GM19328 (cell line): ENCODE results near the gene FBXL19.

Experiments used
- ATAC-seq: cut with Tn5 transposase; IDR thresholded peaks from one replicate; pipeline ENCODE4 v1.9.1; 2021; ENCODE audit warnings: mild to moderate bottlenecking, moderate library complexity; ENCODE audit not compliant: unreplicated experiment

FBXL19 gene

DNA sequence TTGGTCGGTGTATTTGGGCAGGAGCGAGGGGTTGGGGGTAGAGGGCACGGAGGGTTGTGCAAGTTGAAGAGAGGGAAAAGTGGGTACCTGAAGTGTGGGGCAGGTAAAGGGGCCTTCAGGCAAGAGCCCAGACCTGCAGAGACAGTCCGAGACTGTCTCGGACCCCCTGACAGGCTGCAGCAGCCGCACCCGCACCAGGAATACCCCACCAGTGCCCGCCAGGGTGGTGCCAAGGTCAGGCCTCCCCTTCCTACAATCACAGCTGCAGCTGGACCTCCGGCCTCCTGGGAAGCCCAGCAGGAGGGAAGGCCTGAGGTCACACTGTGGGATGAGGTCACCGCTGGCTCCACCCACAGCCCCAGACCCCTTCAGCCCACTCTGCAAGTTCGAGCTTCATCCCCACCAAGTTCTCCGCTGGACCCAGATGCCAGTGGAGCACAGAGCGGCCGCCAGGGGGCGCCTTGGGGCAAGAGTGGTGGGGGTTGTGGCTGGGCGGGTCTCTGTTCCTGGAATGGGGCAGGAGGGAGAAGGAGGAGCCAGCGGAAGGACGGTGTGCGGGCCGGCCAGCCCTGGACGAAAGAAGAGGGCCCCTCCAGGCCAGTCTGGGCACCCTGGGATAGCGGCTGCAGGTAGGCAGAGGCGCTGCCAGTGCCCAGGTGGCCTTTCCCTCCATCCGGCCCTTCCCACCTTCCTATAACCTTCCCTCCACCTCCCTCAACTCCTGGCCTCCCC is 61.5 kb downstream of the FBXL19 start, which contains the start of gene HSD3B7:
HSD3B7 (plus strand) TSS at position 539 of the 732 bp plus-strand sequence. CDS start 452 bp downstream, outside the sequence.
- ATAC-seq: no peak

DNA sequence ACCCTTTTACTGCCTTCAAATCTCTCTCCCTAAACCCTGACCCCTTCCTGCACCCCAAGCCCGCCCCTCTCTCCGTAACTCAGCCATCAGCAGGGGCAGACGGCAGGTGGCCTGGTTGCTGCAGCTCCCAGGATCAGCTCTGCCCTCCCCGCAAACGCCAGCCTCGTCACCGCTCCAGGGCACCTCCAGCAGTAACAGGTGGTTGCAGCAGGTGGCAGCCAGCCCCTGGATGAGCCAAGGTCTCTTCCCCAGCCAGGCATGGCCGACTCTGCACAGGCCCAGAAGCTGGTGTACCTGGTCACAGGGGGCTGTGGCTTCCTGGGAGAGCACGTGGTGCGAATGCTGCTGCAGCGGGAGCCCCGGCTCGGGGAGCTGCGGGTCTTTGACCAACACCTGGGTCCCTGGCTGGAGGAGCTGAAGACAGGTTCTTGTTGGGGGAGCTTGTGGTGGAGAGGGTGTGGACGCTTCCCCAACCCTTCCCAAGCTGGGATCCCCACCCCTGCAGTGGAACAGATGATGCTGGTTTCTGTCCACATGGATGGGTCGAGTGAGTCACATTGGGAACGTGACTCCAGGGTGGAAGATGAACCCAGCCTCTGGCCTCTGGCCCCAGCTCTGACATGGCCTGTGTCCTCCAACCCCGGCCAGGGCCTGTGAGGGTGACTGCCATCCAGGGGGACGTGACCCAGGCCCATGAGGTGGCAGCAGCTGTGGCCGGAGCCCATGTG is 62.2 kb downstream of the FBXL19 start:
- no peak for ATAC-seq

DNA sequence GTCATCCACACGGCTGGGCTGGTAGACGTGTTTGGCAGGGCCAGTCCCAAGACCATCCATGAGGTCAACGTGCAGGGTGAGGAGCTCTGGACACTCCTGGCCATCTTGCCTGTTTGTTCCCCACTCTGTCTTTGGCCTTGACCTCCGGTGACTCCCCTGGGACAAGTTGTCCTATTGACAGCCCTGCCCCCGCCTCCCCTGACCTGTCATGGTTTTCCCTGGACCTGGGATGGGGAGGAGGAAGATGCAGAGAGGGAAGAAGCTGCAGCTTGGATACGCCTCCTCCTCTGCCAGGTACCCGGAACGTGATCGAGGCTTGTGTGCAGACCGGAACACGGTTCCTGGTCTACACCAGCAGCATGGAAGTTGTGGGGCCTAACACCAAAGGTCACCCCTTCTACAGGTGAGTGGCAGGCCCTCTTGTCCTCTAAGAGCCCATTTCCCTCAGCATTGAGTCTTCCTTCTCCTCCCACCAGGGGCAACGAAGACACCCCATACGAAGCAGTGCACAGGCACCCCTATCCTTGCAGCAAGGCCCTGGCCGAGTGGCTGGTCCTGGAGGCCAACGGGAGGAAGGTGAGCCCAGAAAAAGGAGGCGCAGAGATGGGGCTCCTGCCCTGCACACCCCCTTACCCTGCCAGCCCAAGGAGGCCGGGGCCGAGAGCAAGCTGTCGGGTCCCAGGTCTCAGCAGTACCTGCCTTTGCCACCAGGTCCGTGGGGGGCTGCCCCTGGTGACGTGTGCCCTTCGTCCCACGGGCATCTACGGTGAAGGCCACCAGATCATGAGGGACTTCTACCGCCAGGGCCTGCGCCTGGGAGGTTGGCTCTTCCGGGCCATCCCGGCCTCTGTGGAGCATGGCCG is 63.0 kb downstream of the FBXL19 start:
- ATAC-seq: no peak

DNA sequence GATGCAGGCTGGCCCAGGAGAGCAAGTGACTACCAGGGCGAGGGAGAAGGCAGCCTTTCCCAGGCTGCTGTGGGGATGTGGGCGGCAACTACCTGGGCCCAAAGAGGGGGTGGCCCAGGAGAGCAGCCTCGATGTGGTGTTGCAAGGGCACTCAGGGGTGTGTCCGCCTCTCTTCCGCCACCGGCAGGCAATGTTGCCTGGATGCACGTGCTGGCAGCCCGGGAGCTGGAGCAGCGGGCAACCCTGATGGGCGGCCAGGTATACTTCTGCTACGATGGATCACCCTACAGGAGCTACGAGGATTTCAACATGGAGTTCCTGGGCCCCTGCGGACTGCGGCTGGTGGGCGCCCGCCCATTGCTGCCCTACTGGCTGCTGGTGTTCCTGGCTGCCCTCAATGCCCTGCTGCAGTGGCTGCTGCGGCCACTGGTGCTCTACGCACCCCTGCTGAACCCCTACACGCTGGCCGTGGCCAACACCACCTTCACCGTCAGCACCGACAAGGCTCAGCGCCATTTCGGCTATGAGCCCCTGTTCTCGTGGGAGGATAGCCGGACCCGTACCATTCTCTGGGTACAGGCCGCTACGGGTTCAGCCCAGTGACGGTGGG is 64.3 kb downstream of the FBXL19 start:
- ATAC-seq: no peak

DNA sequence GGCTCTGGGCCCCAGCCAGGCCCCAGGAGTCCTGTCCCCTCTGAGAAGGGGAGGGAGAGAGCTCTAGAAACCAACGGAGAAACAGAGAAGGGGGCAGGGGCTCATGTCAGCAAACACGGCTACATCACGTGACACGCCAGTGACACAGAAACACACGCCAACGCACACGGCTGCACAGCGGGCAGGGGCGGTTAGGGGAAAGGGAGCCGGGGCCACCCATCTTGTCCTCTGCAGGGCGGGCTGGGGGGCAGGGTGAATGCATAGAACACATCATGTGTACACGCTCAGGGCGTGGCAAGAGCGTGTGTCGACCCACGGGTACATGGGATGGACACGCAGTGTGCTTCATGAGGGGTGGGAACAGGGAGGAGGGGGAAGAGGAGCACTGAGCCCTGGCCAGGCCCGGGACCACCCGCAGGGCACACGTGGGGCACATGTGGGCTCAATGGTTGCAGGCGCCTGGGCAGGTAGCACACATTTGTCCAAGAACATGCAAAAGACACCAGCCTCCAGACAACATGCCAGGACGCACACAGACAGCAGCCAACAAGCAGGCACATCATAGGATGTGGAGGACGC is 66.2 kb downstream of the FBXL19 start:
- no peak for ATAC-seq

DNA sequence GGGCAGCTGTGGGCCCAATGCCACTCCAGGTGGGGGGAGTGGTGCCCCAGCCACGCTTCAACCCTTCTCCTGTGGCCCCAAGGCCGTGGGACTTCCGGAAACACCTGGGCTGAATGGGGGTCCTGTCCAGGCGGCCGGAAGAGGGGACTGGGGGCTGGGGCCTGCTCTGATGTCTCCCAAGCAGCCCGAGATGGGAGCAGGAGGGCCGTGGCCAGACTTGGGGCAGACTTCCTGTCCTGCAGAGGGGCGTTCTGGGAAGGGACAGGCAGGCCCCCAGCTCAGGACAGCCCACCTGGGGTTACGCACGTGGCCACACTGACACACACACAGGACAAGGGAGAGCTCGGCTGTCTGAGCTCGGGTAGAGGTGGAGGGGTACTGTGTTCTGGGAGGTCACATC is 66.7 kb downstream of the FBXL19 start:
- ATAC-seq: no peak

DNA sequence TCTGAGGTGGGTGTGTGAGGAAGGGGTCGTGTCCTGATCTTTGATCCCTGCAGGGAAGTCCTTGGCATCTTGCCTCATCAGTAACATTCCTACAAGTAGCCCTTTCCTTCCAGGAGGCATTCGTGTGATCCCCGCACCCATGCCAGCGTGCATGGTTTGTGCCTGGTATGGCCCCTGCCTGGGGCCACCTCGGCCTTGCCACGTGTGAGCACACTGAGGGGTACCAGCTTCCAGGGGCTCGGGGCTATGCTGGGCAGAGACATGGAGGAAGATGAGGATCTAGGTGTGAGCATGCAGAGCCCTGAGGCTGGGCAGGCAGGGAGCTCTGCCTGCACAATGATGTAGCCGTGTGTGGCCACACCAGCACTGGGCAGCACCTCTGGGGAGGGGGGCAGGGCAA is 67.7 kb downstream of the FBXL19 start:
- no peak for ATAC-seq

DNA sequence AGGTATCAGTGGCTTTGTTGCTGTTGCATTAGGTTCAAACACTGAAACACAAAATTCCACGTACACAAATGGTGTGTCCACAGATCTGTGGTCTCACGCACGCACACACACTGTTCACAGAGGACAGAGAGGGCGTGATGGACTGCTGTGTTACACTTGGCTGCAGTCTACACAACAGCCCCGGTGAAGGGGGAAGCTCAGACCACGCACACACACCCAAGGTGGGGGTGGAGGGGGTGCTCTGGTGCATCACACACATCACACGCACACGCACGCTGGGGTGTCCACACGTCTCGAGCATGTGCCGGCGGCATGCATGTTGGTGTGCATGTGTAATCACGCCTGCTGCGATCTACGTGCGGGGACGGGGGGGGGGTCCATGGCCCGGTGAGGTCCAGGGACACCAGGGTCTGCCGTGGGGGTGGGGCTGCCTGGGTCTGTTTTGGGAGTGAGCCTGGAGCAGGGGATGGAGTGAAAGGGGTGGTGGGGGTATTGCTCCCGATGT is 69.0 kb downstream of the FBXL19 start:
- no peak for ATAC-seq

DNA sequence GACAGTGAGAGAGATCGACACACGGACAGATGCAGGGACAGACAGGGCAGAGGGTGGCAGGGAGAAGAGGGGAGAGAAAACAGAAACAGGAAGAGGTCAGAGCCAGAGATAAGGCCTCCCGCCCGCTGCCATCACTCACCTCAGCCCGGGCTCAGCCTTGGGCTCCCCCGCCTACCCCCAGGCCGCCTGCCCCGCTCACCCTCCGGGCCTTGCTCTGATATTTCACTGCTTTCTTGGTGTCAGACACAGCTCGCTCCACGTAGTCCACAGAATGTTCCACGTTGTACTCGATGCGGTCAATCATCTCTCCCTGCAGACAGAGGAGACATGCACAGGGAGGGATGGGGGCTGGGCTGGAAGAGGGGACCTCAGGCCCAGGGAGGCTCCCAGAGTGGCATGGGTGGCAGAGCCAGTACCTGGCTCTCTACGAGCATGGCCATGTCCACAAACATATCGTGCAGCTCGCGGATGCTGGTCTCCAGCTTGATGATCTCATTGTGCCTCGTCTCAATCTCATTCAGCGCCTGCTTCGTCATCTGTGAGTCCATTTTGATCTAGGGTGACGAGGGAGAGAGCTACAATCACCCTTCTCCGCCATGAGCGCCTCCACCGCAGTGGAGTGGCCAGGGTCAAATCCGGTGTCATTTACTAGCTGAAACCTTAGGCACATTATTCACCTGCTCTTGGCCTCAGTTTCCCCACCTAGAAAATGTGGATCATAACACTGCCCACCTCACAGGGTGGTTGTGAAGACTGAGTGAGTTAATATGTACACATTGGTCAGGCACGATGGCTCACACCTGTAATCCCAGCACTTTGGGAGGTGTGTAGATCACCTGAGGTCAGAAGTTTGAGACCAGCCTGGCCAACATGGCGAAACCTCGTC is 69.8 kb downstream of the FBXL19 start:
- no peak for ATAC-seq

DNA sequence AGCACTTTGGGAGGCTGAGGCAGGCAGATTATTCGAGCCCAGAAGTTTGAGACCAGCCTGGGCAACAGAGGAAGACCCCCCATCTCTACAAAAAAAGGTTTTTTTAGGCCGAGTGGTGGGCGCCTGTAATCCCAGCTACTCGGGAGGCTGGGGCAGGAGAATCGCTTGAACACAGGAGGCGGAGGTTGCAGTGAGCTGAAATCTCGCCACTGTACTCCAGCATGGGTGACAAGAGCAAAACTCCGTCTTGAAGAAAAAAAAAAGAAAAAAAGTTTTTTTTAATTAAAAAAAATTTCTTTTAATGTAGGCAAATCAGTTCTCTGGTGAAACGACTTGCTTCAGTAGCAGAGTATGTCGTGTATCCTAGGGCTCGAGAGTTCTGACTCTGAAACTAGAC is 72.6 kb downstream of the FBXL19 start:
- no peak for ATAC-seq

DNA sequence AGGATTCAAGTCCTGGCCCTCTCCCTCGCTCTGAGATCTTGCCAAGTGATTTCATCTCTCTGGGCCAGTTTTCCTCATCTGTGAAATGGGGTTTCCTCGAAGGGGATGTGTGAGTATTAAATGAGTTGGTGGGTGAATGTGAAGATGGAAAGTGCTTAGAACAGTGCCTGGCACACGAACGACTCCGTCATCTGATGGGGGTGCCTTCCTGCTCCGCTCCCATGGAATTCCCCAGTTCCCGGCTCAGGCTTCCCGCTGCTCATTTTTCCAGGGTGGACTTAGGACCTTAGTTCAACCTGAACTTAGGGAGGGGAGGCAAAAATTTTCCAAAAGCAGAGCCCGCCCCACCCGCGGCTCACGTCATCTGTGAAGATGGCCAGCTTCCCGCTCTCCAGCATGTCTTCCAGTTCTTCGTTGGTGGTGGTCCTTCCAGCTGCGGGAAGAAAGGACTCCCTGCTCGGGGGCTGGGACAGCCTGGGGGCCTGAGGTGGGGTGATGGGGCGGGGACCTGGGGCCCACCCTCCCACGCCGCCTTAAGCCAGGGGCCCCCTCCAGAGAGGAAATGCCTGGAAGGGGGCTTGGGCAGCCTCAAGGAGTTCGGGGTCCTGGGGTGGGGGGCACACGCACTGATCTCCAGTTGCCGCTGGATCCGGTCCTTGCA is 73.1 kb downstream of the FBXL19 start:
- no peak for ATAC-seq

DNA sequence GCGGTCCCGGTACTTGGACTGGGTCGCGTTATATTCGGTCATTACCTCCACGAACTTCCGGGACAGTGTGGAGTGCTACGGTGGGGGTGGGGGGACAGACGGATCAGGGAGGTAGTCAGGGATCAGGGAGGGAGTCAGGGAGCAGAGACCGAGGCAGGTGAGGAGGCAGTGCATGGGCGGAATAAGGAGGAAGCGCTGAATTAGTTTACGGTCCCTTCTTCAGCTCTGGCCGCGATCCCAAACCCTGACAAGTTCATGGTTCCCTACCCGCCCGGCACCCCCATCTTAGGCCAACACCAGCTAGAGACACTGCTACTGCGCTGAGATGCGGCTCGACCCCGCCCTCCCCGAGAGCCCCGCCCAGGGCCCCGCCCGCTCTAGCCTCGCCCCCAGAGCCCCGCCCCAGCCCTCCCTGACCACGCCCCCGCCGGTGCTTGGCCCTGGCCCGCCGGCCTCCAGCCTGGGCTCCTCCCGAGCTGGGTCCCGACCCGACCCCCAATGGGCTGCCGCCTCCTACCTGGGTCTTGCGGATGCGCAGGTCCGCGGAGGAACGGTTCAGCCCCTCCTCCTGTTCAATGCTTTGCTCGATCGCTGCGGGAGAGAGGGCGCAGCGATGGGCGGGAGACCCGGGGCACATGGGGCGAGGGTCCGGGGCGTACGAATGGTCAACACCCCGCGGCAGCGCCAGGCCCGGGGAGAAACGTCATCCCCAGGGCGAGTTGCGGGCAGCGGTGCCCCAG is 73.8 kb downstream of the FBXL19 start:
- peak; percentile 74 for ATAC-seq

DNA sequence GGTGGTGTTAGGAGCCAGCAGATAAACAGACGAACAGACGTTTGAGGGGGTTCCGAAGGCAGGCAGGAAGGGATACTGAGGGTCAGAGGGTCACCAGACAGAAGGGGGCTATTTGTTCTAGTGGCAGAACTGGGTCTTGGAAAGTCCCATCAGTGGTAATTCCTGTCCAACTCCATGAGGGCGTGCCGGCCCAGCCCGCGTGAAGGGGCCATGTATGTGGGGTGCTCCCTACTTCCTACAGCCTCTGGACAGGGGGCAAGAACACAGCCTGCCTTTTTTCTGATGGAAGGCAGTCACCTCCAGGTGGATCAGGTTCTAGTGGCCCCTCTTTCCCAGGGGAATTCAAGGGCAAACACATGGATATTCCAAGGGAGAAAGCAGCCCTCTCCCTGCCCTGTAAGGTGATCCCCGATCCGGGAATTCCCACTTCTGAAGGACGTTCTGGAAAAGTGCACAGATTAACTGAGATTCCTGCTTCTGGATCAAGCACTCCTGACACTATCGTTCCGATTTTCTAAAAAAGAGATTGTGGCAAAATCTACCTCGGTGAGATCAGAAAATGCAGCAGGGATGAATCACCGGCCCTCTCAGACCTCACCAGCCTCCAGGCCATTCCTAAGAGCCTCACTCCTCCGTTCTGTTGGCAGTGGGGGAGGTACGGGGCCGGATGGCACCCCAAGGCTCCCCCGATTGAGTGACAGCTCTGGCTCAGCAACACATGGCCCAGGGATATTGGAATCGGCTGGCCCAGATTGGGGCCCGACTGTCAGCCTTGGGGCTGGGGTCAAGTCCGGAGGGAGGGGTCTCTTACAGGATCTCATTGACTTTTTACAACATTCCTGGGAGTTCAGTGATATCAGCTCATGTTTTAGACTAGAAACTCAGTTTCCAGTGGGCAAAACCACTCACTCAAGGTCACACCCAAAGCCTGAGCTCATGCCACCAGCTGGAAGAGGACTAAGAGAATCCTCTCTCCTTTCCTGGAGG is 74.6 kb downstream of the FBXL19 start:
- no peak for ATAC-seq
